ENCODE measurements around the gene CDH11. TPM values are rescaled to one million over a fixed set of nuclear protein-coding genes. Genes with fewer than 3 reads are reported as not detected.
A peak's percentile ranks its signal among the peaks of the same experiment; 100 is the strongest.

Gene CDH11
- polyA plus RNA-seq, 1 donor, result 41.9 TPM

DNA sequence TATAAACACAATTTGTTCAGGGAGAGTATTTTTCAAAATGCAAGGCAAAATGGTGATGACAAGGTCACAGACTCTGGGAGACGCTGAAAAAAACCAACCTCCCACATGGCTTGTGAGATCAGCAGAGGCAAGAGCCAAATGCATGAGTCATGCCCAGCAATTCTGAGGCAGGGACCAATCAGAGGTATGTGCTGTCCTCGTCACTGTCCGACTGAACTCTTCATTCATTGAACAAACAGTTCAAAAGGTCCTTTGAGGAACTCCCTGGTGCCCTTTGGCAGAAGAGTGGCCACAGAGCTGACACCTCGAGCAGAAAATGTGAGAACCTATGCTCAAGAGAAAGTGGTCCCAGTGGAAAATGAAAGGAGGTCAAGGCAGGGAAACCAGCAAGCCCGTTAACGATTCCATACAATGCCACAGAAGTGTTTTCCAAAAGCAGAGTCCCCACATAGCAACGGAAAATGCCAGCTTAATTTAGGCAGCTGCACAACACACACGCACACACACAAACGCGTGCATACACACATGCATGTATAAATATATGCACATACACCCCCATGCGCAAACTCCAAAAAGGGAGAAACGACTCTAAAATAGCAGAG lies 50.9 kb downstream of the CDH11 start:
- DNase-seq, result peak; percentile 38

DNA sequence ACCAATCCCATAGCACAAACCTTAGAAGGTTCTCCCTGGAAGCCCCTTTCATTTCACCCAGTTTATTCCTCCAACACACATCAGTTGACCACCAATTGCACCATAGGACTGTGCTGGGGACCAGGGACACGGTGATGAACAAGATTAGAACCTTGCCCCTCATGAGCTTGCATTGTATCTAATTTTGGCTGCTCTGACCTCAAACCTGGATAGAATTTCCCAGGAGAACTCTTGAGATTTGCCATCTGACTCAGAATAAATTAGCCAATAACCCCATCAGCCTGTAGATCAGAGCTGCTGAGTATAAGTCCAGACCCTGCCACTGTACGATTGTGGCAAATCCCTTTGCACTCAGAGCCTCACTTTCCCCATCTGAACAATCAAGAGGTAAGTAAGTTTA lies 52.1 kb downstream of the CDH11 start:
- no peak for DNase-seq

DNA sequence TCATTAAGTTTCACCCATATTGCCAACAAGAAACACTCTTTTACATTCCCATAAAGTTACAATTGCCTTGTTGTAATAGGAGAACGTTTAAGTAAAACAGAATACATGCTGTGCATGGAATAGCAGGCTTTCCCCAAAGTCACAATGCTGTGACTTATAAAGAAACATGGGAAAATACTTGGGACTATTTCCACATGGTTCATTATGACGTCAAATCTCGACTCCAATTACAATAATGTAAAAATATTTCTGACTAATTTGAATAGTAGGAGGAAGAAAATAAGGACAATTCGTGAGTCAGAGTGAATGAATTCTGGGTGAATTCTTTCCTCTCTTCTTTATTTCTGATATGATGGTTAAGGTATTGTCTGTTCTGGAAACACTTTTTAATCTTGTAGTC lies 52.8 kb downstream of the CDH11 start:
- DNase-seq, result no peak

DNA sequence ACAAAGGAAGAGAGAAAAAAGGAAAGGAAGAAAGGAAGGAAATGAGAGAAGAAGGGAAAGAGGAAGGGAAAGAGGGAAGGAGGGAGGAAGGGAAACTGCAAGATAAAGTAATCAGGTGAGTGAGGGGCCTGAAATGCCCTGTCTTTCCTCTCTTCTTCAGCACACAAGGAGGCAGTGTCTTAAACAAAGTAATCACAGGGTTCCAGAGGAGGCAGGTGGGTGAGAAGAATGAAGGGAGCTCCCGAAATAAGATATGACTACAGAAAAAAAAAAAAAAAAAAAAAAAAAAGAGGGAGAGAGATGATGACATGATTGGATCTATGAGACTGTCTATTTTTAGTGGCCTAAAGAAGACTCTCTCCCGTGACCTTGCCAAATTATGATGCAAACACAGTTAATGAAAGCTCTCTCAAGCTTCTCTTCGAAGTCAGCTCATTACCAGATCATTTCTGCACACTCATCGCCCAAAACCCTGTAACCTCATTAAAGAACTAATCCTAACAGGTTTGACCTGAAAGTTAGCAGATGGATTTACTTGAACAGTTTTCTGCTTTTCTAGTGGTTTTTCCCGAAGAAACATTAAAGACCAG lies 53.6 kb downstream of the CDH11 start:
- peak; percentile 23 for DNase-seq

DNA sequence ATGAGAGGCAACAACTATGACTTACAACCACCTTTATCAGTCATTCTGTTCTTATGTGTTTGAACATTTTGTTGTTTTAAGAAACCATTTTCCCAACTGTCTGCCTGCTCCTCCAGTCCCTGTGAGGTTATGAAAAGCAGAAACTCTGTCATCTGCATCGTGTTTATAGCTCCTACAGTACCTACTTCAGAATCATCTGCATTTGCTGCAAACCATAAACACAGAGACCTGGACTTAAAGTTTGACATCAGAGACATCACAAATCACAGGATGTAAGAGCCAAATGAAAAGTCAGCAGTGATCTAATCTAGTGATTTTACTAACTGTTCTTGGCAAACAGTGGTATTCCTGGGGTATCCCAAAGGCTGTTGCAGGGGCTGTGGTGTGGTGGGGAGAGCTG lies 55.2 kb downstream of the CDH11 start:
- DNase-seq, result no peak

DNA sequence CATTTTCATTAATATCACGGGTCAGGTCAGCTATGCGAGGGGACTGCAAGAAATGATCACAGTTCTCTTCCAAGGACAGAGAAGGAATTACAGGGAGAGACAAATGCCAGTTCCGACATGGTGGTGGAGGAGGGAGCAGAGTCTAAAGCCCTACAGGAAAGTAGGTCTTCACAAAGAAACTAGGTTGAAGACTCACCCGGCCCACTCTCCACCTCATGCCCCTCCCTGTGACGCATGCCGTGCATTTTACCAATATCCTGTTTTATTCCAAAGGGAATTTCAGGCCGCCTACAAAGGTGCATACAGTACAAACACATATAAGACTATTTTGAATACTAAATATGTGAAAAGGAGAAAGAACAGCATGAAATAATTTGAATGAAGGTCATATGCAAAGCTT lies 56.8 kb downstream of the CDH11 start:
- DNase-seq, result no peak

DNA sequence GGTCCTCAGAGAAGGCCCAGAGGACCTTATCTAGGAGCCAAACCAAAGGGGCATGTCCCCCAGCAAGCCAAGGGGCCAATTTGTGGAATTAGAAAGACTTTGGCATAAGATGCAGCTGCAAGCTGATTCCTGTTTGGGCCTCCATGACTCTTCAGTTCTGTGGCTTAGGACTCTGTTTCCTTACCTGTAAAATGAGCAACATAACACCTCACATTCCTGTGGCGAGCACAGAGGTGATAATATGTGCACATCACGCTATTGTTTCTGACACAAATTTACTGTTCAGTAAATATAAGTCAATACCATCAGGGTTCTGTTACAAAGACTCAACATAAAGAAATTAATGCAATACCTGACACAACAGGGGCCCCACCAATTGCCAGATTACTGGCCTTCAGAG lies 57.7 kb downstream of the CDH11 start:
- DNase-seq, result no peak

DNA sequence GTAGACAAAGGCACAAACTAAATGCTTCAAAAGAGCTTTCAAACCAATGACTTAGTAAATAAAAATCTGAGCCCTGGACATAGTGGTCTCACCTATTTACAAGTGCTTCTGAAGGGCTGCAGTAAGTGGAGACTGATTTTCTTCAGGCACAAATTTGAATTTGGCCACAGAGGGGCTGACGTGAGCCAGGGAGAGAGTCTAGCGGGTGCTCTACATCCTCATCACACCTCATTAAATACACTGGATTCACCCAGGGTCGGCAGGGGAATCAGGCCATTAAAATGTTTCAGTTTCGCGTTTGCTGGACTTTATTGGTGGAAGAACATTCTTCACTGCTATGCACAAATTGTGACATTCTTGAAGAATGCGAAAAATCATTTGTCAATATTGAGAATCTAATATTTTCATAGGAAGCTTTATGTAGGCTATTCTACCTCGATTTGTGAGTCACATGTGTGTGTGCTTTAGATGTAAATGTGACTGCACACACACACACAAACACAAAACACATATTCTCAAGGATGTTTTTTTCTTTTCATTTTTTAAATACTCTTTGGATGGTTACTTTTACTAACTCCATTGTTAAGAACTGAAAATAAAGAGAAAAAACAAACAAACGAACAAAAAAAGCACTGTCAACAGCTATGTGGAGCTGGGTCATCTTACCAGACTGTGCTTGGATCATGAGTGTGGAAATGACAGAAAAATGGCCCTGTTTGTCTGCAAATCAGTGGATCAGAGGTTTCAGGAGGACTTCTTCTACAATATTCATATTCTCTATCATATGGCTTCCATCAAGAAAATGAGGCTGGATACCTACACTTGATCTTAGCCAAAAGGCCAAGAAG lies 58.9 kb downstream of the CDH11 start:
- DNase-seq, result no peak

DNA sequence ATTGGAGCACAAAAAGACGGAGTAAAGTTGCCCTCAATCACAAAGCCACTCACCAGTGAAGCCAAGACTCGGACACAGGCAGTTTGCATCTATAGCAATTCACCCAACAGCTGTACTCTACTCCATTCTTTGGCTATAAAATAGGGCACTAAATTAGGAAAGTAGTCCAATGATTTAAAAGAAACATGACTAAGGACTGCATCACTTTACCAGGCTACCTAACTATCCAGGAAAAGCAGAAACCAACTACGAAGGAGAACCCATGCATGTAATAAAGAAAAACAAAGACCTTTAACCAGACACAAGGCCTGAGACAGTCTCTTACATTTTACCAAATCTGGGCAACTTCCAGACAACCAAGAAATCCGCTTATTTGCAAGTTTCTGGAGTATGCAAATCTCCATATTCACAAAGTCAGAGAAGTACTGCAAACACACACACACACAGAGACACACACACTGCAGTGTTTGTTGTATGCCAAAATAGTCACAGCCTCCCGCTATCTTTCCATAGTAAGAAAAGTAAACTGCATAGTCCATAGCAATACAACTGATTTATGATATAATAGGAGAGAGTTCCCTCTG lies 59.8 kb downstream of the CDH11 start:
- no peak for DNase-seq

DNA sequence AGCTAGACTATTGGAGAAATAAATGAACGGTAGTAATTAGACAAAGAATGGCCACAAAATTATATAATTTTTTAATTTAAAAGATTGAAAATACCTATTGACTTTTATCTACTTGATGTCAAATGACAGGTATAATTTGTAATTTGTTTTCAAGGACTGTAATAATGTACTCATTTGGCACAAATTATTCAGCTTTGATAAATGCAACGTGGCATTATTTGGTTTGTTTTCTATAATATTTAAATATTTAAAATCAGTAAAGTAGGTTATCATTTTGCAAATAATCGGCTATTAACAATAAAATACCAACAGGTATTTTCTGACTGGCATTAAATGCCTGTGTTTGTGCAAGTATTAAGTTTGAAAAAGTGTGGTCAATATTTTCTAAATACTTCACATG lies 60.6 kb downstream of the CDH11 start:
- no peak for DNase-seq

DNA sequence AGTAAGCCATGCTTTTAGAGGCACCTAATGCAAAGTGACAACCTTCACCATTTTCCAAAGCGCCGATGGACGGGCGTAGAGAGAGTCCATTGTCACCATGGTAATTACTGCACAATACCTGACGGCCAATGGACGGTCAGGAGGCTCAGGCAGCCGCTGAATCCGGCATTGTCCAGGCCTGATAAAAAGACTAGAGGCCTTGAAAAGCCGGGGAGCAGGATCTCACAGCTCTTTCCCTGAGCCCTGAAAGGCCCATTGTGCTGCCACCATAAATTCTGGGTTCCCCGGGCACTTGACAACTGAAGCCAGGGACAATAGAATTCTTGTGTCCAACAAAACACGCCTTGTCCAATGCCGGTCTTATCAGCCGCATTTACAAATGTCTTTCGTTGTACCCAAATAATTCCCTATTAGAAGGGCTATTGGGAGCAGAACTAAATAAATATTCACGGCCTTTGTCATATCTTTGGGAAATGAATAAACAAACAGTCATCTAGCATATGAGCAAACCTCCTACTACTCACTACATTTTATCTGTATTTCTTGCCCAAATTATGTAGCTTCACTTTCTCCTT lies 62.4 kb downstream of the CDH11 start:
- DNase-seq, result no peak

DNA sequence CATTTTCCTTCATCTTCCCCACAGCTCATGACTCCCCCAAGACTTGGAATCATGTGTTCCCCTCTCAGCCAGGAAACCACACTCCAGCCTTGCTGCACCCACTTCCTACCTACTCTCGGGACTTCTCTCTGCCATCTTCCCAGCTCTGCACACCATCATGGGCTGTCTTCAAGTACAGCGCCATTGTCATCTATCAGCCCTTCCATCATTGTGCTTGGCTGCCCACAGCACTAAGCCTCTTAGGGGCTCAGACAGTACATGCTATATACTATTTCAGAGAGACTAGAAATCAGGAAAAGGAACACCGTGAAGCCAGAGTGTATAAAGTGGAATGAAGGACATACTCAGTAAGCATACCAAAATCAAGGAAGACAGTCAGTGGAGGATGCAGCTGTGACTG lies 64.7 kb downstream of the CDH11 start:
- DNase-seq, result no peak

DNA sequence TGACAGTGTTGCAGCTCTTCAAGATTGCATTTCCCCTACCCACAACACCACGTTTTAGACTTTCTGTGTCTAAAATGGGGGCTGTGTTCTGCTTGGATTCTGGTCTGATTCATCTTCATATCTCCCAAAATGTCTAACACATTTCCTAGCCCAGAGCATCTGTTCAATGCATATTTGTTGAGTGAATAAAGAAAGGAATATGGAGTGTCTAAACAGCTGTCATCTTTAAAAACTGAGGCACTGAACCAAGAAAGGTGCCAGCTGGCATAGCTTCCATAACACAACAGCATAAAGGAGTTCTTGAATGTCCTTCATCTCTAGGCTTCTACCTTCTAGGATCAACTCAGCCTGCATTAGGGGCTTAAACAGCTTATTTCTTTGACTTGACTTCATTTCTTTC lies 67.4 kb downstream of the CDH11 start:
- no peak for DNase-seq

DNA sequence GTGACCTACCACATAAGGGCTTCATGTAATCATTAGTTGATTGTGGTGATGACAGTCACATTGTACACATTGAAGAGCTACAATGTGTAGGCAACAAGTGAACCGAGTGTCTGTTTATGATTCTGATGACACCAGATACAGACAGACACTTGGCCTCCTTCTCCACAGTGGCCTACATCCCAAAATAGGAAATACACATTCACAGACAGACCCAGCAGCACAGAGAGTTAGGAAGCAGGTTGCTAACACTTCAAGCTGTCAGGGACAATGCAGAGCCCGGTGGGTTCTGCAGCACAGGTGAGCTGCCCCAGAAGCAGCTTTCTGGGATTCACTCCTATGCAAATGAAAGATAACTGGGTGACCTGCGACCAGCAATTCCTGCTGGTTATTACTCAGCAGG lies 72.2 kb downstream of the CDH11 start:
- DNase-seq, result no peak

DNA sequence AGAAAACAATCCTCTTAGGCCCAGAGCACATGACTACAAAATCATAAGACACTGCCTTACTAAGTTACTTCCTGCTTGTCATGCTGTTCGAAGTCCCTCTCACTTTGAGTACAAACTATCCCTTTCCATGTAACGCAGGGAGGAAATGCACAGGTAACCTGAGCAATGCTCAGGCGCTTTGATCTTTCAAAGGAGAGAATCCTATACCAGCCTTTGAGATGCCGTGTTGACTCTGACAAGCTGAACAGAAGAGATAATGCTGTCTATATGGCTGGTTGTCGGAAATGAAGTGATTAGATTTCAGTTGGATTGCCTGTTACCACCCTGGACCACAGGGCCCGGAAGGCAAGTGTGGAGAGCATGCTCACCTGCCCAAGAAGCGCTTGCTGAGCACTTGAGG lies 75.9 kb downstream of the CDH11 start:
- DNase-seq, result no peak

DNA sequence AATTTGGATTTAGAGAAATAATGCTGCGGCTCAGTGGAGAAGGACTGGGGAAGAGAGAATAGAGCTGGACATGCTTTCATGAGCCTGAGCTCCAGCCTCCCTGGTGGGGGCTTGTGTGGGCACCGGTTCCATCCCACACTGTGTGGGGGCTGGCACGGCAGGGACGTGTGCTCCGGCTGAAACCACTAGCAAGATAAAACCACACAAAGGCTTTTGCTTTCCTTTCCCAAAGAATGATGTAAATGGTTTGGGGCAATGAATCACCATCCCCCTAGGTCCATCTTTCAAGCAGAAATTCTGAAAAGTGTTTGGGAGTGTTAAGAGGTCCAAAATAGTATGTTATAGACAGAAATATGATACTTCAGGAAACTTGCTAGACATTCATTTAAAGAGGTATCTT lies 77.0 kb downstream of the CDH11 start:
- DNase-seq, result no peak

DNA sequence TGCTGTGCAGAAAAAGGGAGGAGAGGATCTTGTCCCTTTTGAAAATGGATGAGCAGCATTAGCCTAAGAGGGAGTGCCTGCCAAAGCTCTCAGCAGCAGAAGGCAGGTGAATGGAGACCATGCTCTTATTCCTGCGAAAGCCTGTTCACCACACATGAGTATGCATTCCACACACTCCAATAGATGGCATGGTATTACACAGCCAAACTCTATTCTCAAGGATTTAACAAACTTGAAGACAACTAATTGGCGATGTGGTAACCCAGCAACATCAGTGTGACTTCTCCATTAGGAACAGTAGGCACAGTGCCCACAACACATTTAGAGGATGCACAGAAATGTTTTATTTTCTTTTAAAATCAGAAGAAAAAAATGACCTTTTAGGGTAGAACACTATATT lies 77.8 kb downstream of the CDH11 start:
- DNase-seq, result no peak

DNA sequence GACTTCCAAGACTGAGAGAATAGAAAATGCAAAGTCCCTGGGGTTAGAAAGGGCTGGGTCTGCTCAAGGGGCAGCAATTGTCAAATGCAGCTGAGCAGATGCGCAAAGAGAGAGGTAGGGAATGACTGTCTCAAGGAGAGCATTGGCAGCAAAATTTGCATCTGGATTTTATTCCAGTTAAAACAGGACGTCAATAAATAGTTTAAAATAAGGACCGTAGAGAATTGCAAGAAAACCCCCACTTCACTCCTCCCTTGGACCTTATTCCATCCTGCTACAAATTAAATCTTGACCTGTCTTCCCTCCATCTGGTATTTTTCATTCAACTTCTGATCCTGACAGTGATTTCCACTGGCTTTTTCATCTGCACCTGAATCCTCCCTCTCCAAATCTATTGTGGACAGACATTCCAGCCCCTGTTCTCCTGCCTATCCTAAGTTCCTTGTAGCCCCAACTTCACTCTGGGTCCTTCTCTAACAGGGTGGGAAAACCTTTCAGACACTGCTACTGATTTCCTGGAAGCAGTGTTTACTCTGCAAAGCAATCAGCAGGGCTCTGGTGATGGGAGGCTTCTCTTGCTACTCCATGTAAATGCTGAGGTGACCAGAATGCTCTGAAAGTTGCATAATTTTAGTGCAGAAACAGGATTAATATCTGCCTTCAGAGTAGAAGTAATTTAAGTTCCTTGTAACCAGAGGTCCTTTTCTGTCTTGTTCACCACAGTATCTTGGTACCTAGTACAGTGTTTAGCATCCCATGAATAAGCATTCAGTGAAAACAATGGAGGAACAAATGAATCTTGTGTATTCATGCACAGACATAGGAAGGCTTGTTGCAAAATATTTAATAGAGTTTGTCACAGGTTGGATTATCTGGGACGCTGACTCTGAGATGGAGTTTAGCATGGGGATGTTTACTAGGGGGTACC lies 79.2 kb downstream of the CDH11 start:
- DNase-seq, result no peak

DNA sequence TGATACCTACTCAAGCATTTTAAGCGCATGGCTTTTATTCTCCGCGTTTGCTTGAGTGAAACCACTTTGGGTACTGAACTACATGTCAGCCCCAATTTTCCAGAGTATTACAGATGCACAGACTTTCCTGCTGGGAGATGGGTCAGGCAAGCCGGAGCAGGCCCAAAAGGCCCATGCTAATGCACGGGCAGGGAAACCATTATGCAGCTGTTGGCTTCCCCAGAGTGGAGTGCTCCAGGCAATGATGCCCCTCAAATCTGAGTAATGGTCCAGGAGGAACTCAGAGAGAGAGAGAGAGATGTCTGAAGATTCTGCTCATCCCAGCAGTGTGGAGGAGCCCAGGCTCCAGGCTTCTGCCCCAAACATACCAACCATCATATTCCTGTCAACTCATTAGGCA lies 80.2 kb downstream of the CDH11 start:
- DNase-seq, result no peak

DNA sequence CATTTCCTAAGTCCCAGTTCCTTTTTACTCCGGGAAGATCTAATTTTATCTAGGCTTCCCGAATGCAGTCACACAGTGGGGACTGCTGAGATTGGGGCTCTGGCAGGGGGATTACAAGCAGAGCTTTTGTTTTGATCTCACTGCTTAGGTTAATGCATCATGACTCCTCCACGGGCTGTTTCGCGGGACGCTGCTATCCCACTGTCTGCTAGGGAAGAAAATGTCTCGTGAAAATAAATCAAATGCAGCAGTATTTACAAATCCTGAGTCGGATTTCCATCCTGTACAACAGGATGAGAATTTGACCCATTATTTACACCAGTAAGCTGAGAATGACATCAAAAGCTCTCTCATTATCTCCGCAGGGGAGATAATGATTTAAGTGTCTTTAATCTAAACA lies 83.8 kb downstream of the CDH11 start:
- no peak for DNase-seq

DNA sequence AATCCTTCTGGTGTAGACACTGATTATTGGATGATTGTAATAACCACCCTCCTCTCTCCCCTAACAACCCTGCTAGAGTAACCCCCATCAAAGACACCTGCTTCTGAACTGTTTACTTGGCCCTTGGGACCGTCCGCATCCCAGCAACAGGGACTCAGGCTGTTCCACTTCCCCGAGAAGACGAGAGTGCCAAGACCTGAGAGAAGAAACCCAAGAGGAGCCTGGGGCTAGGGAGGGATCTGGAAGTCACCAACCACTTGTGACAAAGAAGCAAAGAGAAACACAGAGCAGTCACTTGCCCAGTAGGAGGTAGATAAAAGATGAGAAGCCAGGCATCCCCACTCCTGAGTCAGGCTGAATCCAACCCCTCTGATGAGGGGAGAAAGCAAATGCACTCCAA lies 84.3 kb downstream of the CDH11 start:
- no peak for DNase-seq

DNA sequence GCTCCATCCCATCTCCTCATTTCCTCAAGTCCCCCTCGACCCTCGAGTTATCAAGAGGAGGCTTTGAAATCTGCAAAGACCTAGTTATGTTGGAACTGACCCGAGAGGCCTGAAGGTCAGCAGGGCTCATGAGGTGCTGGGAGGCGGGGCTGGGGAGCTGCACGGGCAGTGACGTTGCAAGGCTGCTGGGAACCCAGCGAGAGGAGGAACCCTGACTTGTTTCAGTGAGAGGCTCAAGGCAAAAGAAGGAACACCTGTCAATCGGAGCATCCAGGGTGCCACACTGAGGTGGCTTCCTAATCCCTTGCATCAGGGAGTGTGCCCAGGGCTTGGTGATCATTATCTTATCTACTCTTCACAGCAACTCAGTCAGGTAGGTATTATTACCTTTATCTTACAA lies 86.9 kb downstream of the CDH11 start:
- no peak for DNase-seq
